ENCODE results near the gene RBM3. TPM values are rescaled to one million over a fixed set of nuclear protein-coding genes. Genes with fewer than 3 reads are reported as not detected.
"Not testable (repeated sequence)": the region's sequence is repeated elsewhere in the genome, so short reads cannot be mapped to it uniquely, and the experiment has no call there.

The RBM3 gene
- total RNA-seq, 1 donor from 2014 or later = 261 TPM

DNA sequence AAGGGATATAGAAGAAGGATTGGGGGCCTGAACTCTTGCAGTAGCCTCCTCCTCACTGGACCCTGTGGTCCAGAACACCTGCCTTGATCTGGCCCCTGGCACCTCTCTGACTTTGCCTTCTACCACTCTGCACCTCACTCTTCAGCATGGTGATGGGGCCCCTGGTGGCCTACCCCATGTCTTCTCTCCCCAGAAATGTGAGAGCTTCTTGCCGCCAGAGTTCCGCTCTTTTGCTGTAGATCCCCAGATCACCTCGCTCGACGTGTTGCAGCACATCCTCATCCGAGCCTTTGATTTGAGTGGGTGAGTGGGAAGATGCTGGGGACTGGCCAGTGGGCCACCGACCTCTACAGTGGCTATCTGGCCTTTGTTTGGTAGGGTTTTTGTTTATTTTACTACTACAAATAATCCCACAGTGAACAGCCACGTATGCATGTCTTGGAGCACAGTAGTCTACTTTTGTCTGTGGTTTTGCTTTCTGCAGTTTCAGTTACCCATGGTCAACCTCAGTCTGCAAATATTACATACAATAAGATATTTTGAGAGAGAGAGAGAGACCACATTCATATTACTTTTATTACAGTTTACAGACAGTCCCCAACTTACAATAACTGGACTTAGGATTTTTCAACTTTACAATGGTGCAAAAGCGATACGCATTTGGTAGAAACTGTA, 33.0 kb upstream of the RBM3 start:
- no peaks in the 10 kb centered on the region for H3K9me3 Mint-ChIP-seq

DNA sequence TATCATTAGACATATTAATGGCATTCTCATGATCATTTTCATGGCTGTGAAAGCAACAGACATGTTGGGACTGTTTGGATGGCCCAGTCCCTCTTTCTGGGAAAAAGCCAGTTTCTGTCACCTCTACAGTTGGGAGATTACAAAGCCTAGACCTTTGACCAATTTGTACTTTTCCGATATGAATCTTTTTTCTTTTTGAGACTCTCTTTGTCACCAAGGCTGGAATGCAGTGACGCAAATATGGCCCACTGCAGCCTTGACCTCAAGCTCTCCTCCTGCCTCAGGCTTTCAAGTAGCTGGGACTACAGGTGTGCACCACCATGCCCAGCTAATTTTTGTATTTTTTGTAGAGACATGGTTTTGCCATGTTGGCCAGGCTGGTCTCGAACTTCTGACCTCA, 25.4 kb upstream of the RBM3 start:
- no peaks in the 10 kb centered on the region for H3K27me3 Mint-ChIP-seq (ENCODE audit: low read depth)
- no peaks in the 10 kb centered on the region for H3K4me1 Mint-ChIP-seq
- no peak overlapping the region for H3K27ac Mint-ChIP-seq (ENCODE audit: unreplicated experiment)
- H3K36me3 Mint-ChIP-seq (ENCODE audit: low read depth) = peaks cover under 1% of the 10 kb centered on the region
- no peak overlapping the region for H3K4me3 Mint-ChIP-seq
- DNase-seq (ENCODE audit: low read depth, low spot score) = no peak
- TF ChIP-seq, protein P1, sequence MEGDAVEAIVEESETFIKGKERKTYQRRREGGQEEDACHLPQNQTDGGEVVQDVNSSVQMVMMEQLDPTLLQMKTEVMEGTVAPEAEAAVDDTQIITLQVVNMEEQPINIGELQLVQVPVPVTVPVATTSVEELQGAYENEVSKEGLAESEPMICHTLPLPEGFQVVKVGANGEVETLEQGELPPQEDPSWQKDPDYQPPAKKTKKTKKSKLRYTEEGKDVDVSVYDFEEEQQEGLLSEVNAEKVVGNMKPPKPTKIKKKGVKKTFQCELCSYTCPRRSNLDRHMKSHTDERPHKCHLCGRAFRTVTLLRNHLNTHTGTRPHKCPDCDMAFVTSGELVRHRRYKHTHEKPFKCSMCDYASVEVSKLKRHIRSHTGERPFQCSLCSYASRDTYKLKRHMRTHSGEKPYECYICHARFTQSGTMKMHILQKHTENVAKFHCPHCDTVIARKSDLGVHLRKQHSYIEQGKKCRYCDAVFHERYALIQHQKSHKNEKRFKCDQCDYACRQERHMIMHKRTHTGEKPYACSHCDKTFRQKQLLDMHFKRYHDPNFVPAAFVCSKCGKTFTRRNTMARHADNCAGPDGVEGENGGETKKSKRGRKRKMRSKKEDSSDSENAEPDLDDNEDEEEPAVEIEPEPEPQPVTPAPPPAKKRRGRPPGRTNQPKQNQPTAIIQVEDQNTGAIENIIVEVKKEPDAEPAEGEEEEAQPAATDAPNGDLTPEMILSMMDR (conservative IDR thresholded peaks at IDR 0.05) = no peak
- H3K9me3 Mint-ChIP-seq = no peaks in the 10 kb centered on the region

More for the DNA sequence above, 33.0 kb upstream of the RBM3 start:
- DNase-seq (ENCODE audit: low read depth, low spot score) = no peak
- Mint-ChIP-seq H3K4me1 (peaks cover 7% of the 10 kb centered on the region), H3K36me3 (ENCODE audit: low read depth) (peaks cover 3% of the 10 kb centered on the region), H3K4me3 (peak overlapping the region; percentile 18), H3K27me3 (ENCODE audit: low read depth) (no peaks in the 10 kb centered on the region), H3K27ac (ENCODE audit: unreplicated experiment) (no peak overlapping the region)
- TF ChIP-seq, protein P1 (conservative IDR thresholded peaks at IDR 0.05) = no peak

DNA sequence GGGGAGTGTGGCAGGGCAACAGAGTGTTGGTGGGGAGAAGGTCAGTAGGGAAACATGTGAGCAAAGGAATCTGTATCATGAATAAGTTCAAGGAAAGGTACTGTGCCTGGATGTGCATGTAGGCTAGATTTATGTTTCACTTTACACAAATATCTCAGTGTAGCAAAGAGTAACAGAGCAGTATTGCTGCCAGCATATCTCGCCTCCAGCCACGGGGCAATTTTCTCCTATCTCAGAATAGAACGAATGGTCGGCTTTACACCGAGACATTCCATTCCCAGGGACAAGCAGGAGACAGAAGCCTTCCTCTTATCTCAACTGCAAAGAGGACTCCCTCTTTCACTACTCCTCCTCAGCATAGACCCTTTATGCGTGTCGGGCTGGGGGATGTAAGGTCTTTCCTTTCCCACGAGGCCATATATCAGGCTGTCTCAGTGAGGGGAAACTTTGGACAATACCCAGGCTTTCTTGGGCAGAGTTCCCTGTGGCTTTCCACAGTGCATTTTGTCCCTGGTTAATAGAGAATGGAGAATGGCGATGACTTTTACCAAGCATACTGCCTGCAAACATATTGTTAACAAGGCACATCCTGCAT, 18.5 kb upstream of the RBM3 start:
- peak overlapping the region; percentile 19 for H3K27ac Mint-ChIP-seq (ENCODE audit: unreplicated experiment)
- H3K4me1 Mint-ChIP-seq, H3K9me3 Mint-ChIP-seq: not testable (repeated sequence)

DNA sequence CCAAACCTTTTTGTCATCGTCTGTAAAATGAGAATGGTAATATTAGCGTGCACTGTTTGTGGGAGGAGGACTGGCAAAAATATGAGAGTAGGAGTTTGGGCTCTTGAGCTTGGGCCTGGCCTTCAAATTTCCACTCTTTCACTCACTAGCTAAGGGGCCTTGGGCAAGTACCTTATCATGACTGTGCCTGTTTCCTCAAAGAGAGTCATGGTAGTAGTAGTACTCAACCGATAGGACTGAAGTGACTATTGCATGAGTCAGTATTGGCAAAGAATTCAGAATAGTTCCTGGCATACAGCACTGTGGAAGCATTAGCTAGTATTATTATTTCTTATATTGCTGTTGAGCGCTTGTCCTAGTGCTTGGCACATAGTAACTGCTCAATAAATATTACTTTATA, 16.0 kb upstream of the RBM3 start:
- H3K27me3 Mint-ChIP-seq (ENCODE audit: low read depth) = no peaks in the 10 kb centered on the region
- no peak for DNase-seq (ENCODE audit: low read depth, low spot score)
- no peaks in the 10 kb centered on the region for H3K9me3 Mint-ChIP-seq
- H3K36me3 Mint-ChIP-seq (ENCODE audit: low read depth) = peaks cover 6% of the 10 kb centered on the region
- H3K27ac Mint-ChIP-seq (ENCODE audit: unreplicated experiment) = no peak overlapping the region
- H3K4me3 Mint-ChIP-seq = no peak overlapping the region
- TF ChIP-seq, protein P1 (conservative IDR thresholded peaks at IDR 0.05) = no peak
- no peaks in the 10 kb centered on the region for H3K4me1 Mint-ChIP-seq

More for the DNA sequence above, 18.5 kb upstream of the RBM3 start:
- DNase-seq (ENCODE audit: low read depth, low spot score); H3K36me3 Mint-ChIP-seq (ENCODE audit: low read depth); H3K4me3 Mint-ChIP-seq; H3K27me3 Mint-ChIP-seq (ENCODE audit: low read depth): not testable (repeated sequence)

DNA sequence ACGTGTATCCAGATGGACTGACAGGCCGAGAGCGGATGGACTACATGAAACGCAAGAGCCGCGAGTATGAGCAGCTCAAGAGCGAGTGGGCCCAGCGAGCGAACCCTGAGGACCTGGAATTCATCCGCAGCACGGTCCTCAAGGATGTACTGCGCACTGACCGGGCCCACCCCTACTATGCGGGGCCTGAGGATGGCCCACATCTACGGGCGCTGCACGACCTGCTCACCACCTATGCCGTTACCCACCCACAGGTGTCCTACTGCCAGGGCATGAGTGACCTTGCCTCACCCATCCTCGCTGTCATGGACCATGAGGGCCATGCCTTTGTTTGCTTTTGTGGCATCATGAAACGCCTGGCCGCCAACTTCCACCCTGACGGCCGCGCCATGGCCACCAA, 14.6 kb upstream of the RBM3 start:
- TF ChIP-seq, protein P1 (conservative IDR thresholded peaks at IDR 0.05) = no peak
- no peak for DNase-seq (ENCODE audit: low read depth, low spot score)
- no peak overlapping the region for H3K27ac Mint-ChIP-seq (ENCODE audit: unreplicated experiment)
- H3K27me3 Mint-ChIP-seq (ENCODE audit: low read depth) = no peaks in the 10 kb centered on the region
- H3K4me1 Mint-ChIP-seq = no peaks in the 10 kb centered on the region
- no peak overlapping the region for H3K4me3 Mint-ChIP-seq
- H3K36me3 Mint-ChIP-seq (ENCODE audit: low read depth) = peaks cover 6% of the 10 kb centered on the region
- H3K9me3 Mint-ChIP-seq = no peaks in the 10 kb centered on the region

DNA sequence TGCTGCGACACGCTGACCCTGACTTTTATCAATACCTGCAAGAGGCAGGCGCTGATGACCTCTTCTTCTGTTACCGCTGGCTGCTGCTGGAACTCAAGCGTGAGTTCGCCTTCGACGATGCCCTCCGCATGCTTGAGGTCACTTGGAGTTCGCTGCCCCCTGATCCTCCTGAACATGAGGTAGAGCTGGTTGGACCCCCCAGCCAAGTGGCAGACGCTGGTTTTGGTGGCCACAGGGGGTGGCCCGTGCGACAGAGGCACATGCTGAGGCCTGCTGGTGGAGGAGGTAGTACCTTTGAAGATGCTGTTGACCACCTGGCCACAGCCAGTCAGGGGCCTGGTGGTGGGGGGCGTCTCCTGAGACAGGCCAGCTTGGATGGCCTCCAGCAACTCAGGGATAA, 14.2 kb upstream of the RBM3 start:
- Mint-ChIP-seq H3K27ac (ENCODE audit: unreplicated experiment) (no peak overlapping the region), H3K9me3 (no peaks in the 10 kb centered on the region), H3K4me3 (no peak overlapping the region), H3K27me3 (ENCODE audit: low read depth) (no peaks in the 10 kb centered on the region), H3K4me1 (no peaks in the 10 kb centered on the region), H3K36me3 (ENCODE audit: low read depth) (peaks cover 3% of the 10 kb centered on the region)
- DNase-seq (ENCODE audit: low read depth, low spot score) = no peak
- TF ChIP-seq, protein P1 (conservative IDR thresholded peaks at IDR 0.05) = no peak

All from neural crest cell (in vitro differentiated cells).